ENCODE results near the gene LPCAT1.

- TF ChIP-seq EZH2 (IDR thresholded peaks at IDR 0.05), result no peak
- no peak for TF ChIP-seq POLR2AphosphoS5 (IDR thresholded peaks at IDR 0.05; ENCODE audit: borderline replicate concordance, low read depth, low read length)
- no peak for TF ChIP-seq FOXP2 (optimal IDR thresholded peaks at IDR 0.05; ENCODE audit: control extremely low read depth, extremely low read length, insufficient read depth)
Measured at GRCh38 chr5:1507014-1507375, 16.8 kb downstream of the LPCAT1 start.

Data from SK-N-MC (cell line).